Measurements from ENCODE around the gene TRPC4.

GRCh38 chr13:37680137-37680536 lies 189.4 kb downstream of the TRPC4 start:
- TF ChIP-seq CTCF (conservative IDR thresholded peaks at IDR 0.05; ENCODE audit: low read depth, low read length) = no peak
- TF ChIP-seq EZH2phosphoT487 (IDR thresholded peaks at IDR 0.05; ENCODE audit: borderline replicate concordance, low read length) = no peak
- TF ChIP-seq EZH2 (IDR thresholded peaks at IDR 0.05; ENCODE audit: low read length, unreplicated experiment) = no peak
